Smooth muscle cell of the umbilical artery (primary cell): ENCODE results near the gene CCR8. TPM values are rescaled to one million over a fixed set of nuclear protein-coding genes. Genes with fewer than 3 reads are reported as not detected.

Experiments used
- total RNA-seq: library from RNA; depleted of rRNA; stranded (reverse); fragments of >200 nt; gene quantifications from 2 replicates; pipeline ENCODE4 v1.2.3, GENCODE V29; 2014

The CCR8 gene, protein sequence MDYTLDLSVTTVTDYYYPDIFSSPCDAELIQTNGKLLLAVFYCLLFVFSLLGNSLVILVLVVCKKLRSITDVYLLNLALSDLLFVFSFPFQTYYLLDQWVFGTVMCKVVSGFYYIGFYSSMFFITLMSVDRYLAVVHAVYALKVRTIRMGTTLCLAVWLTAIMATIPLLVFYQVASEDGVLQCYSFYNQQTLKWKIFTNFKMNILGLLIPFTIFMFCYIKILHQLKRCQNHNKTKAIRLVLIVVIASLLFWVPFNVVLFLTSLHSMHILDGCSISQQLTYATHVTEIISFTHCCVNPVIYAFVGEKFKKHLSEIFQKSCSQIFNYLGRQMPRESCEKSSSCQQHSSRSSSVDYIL
- total RNA-seq = not detected in 2 replicates

DNA sequence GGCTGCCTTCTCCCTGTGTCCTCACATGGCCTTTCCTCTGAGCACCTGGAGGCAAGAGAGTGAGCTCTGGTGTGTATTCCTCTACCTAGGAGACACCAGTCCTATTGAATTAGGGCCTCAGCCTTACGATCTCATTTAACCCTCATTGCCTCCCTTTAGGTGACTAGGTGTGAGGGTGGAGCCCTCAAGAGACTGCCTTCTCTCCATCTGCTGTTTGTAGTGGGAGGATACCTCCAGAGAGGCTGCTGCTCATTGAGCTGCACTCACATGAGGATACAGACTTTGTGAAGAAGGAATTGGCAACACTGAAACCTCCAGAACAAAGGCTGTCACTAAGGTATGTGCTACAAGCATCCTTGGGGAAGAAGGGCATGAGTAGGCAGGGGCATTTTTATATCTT is at the start of gene CCR8:
CCR8 (plus strand) TSS at position 217 of the 400 bp plus-strand sequence. CDS start 2,623 bp downstream, outside the sequence.

DNA sequence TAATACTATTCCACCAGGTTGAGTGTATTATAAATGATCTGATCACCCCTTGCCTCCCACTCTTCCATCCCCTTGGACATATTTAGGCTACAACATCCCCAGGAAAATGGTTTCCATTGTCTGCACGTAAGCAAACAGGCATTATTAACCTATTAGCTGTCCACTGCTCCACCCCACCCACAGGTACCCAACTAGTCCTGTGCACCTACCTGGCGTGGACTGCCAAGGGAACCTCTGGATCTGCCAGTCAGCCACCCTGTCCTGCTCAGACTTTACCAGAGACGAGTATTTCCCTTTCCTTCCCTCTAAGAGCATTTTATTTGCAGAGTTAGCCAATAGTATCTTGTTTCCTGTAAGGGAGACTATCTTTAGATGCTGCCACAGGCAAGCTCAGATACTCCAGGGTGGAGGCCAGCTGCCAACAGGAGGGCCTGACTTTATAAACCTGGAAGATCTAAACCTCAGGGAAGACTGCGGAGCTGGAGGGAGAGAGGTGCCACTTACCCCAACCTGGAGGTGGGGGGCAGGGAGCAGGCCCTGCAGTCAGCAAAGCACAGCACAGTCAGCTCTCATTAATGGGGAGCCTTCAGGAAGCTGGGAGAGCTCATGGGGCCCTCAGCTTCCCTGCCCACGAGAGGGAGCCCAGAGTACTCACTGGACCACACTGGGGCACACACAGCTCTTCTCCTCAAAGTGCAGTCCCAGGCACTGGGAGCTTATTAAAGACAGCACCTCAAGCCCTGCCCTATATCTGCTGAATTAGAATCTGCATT is 49.6 kb upstream of the CCR8 start, which contains the start of gene CX3CR1:
CX3CR1 (minus strand) TSS at position 292 of the 773 bp plus-strand sequence. CDS start 13,527 bp downstream, outside the sequence.

Other genes starting within 250 kb of the CCR8 start
- 41.0 and 49.5 TPM in 2 replicates for gene GORASP1, start 222.1 kb upstream of the CCR8 start, total RNA-seq
- 3.0 and 3.5 TPM in 2 replicates for gene TTC21A, start 222.0 kb upstream of the CCR8 start, total RNA-seq
- gene CSRNP1, start 176.1 kb upstream of the CCR8 start, total RNA-seq = 17.4 and 18.1 TPM in 2 replicates
- 0.05 TPM in 1 of 2 replicates, not detected in the other for gene XIRP1, start 137.1 kb upstream of the CCR8 start, total RNA-seq
- not detected in 2 replicates for gene CX3CR1, start 49.7 kb upstream of the CCR8 start, total RNA-seq
- gene SLC25A38, start 53.7 kb downstream of the CCR8 start, total RNA-seq = 13.6 and 16.6 TPM in 2 replicates
- gene RPSA, start 77.0 kb downstream of the CCR8 start, total RNA-seq = 664 and 977 TPM in 2 replicates
- gene MOBP, start 138.0 kb downstream of the CCR8 start, total RNA-seq = not detected in 2 replicates